ENCODE data around the gene PDCL2. TPM values are rescaled to one million over a fixed set of nuclear protein-coding genes. Genes with fewer than 3 reads are reported as not detected.

The PDCL2 gene
- polyA plus RNA-seq, 3 donors = not detected

GRCh38 chr4:55518442-55518841 lies 73.6 kb downstream of the PDCL2 start:
- H3K27me3 Mint-ChIP-seq (ENCODE audit: low read depth in 3 of 3) = no peaks in the 10 kb centered on the region
- no peak overlapping the region for H3K4me3 ChIP-seq (replicated peaks in 1 of 3; ENCODE audit: low read depth in 2 of 3, low read length in 3 of 3)
- no peaks in the 10 kb centered on the region for H3K36me3 ChIP-seq (replicated peaks in 1 of 2; ENCODE audit: control insufficient read depth in 1 of 2, insufficient read depth in 2 of 2, low read length in 2 of 2)
- H2AFZ ChIP-seq (ENCODE audit: insufficient read depth, low read depth, low read length, poor library complexity, severe bottlenecking) = no peak overlapping the region
- H3K4me2 ChIP-seq (replicated peaks; ENCODE audit: extremely low read depth, low read length, poor library complexity, severe bottlenecking) = no peak overlapping the region
- no peaks in the 10 kb centered on the region for H3K27me3 ChIP-seq (ENCODE audit: control insufficient read depth in 2 of 2, insufficient read depth in 2 of 2, low read length in 2 of 2)
- no peak overlapping the region for H3K4me3 Mint-ChIP-seq
- peaks cover 0 to 8% of the 10 kb centered on the region in 2 donors for H3K9me3 ChIP-seq (replicated peaks in 1 of 2; ENCODE audit: control insufficient read depth in 1 of 2, insufficient read depth in 1 of 2, low read length in 2 of 2)
- H3K27ac ChIP-seq (ENCODE audit: low read depth in 1 of 2, low read length in 2 of 2) = no peak overlapping the region
- intact Hi-C loops (cut with micrococcal nuclease) = no loop called here
- peaks cover 18% of the 10 kb centered on the region for H3K79me2 ChIP-seq (ENCODE audit: insufficient read depth, low read length)
- no peak overlapping the region for H3K27ac Mint-ChIP-seq
- no peaks in the 10 kb centered on the region for H3K4me1 Mint-ChIP-seq
- H3K9me3 Mint-ChIP-seq = peaks cover 10 to 24% (median 11%) of the 10 kb centered on the region in 7 donors
- TF ChIP-seq, protein P1, sequence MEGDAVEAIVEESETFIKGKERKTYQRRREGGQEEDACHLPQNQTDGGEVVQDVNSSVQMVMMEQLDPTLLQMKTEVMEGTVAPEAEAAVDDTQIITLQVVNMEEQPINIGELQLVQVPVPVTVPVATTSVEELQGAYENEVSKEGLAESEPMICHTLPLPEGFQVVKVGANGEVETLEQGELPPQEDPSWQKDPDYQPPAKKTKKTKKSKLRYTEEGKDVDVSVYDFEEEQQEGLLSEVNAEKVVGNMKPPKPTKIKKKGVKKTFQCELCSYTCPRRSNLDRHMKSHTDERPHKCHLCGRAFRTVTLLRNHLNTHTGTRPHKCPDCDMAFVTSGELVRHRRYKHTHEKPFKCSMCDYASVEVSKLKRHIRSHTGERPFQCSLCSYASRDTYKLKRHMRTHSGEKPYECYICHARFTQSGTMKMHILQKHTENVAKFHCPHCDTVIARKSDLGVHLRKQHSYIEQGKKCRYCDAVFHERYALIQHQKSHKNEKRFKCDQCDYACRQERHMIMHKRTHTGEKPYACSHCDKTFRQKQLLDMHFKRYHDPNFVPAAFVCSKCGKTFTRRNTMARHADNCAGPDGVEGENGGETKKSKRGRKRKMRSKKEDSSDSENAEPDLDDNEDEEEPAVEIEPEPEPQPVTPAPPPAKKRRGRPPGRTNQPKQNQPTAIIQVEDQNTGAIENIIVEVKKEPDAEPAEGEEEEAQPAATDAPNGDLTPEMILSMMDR (IDR thresholded peaks at IDR 0.05) = no peak
- no peak overlapping the region for H3K9ac ChIP-seq (ENCODE audit: insufficient read depth, low read length, poor library complexity, severe bottlenecking)
- DNase-seq = no peak
- no peaks in the 10 kb centered on the region for H3K4me1 ChIP-seq (ENCODE audit: control insufficient read depth in 1 of 2, insufficient read depth in 2 of 2, low read length in 2 of 2)
- no peaks in the 10 kb centered on the region for H4K20me1 ChIP-seq (ENCODE audit: insufficient read depth, low read length)
- H3K36me3 Mint-ChIP-seq = peaks cover 2 to 3% of the 10 kb centered on the region in 2 donors

DNA sequence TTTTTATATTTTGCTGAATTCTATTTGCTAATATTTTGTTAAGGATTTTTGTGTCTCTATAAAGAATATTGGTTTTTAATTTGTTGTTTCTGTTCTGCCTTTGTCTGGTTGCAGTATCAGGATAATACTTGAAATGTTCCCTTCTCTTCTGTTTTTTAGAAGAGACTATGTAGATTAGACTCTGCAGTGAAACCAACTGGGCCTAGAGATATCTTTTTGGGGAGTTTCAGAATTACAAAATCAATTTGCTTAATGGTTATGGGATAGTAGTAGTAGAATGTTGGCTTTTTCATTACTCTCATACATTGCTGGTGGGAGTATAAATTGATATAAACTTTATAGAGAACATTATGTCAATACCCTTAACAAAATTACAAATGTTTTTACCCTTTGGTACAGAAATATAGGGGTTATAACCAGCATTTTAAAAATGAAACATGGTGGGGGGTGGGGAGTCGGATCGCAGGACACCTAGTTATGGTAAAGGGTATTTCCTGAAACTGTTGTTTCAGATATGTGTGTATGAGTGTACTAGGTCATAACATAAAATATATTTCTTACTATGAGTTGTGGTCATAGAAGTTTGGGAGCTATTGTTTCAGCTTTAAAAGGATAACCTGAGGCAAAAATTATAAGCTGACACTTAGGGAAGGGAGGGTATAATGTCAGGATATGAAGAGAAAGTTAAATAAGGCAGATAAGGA lies 74.4 kb downstream of the PDCL2 start:
- Histone ChIP-seq H3K4me2 (replicated peaks; ENCODE audit: extremely low read depth, low read length, poor library complexity, severe bottlenecking) (no peak overlapping the region), H3K27ac (ENCODE audit: low read depth in 1 of 2, low read length in 2 of 2) (no peak overlapping the region), H3K36me3 (replicated peaks in 1 of 2; ENCODE audit: control insufficient read depth in 1 of 2, insufficient read depth in 2 of 2, low read length in 2 of 2) (no peaks in the 10 kb centered on the region), H3K79me2 (ENCODE audit: insufficient read depth, low read length) (peaks cover 17% of the 10 kb centered on the region), H3K9ac (ENCODE audit: insufficient read depth, low read length, poor library complexity, severe bottlenecking) (no peak overlapping the region), H2AFZ (ENCODE audit: insufficient read depth, low read depth, low read length, poor library complexity, severe bottlenecking) (no peak overlapping the region), H3K27me3 (ENCODE audit: control insufficient read depth in 2 of 2, insufficient read depth in 2 of 2, low read length in 2 of 2) (no peaks in the 10 kb centered on the region), H3K4me1 (ENCODE audit: control insufficient read depth in 1 of 2, insufficient read depth in 2 of 2, low read length in 2 of 2) (no peaks in the 10 kb centered on the region), H4K20me1 (ENCODE audit: insufficient read depth, low read length) (no peaks in the 10 kb centered on the region), H3K9me3 (replicated peaks in 1 of 2; ENCODE audit: control insufficient read depth in 1 of 2, insufficient read depth in 1 of 2, low read length in 2 of 2) (peaks cover 0 to 8% of the 10 kb centered on the region in 2 donors), H3K4me3 (replicated peaks in 1 of 3; ENCODE audit: low read depth in 2 of 3, low read length in 3 of 3) (no peak overlapping the region)
- H3K36me3 Mint-ChIP-seq = peaks cover 2 to 3% of the 10 kb centered on the region in 2 donors
- H3K27ac Mint-ChIP-seq = no peak overlapping the region
- H3K9me3 Mint-ChIP-seq = peaks cover 7 to 21% (median 14%) of the 10 kb centered on the region in 7 donors
- WGBS (ENCODE audit: insufficient coverage) = no CpG with 5 or more reads among the region's 2 CpGs
- H3K4me1 Mint-ChIP-seq = no peaks in the 10 kb centered on the region
- TF ChIP-seq, protein P1 (IDR thresholded peaks at IDR 0.05) = no peak
- intact Hi-C loops (cut with micrococcal nuclease) = no loop called here
- H3K27me3 Mint-ChIP-seq (ENCODE audit: low read depth in 3 of 3) = no peaks in the 10 kb centered on the region
- H3K4me3 Mint-ChIP-seq = no peak overlapping the region
- no peak for DNase-seq

All from CD14-positive monocyte (primary cell).